Right lobe of liver (tissue), 4 donors: Measurements from ENCODE around the gene HK1.

Experiments
- CTCF ChIP-seq, 4 donors: fragments of 200-600 bp in 3 of 4; fragments of 450-650 bp in 1 of 4; IDR thresholded peaks; one replicate each; pipeline versions ENCODE4 v1.5.1 to v1.8.0; 2016 to 2022; ENCODE audit warnings: antibody characterized with exemption in 4 of 4, mild to moderate bottlenecking in 2 of 4
- POLR2A ChIP-seq: fragments of 450-650 bp; IDR thresholded peaks from one replicate; pipeline ENCODE4 v1.6.1; 2017; ENCODE audit warnings: antibody characterized with exemption, mild to moderate bottlenecking
- donor health status: DM: no; HTN: no; CAD: no.
- donor health status: DM: no; HTN: no; CAD: no.
- donor health status: DM: no; HTN: yes; CAD: no.

GRCh38 chr10:69232736-69233480, 45.4 kb upstream of the HK1 start:
- TF ChIP-seq POLR2A (no peak), CTCF (IDR thresholded peaks at IDR 0.05) (no peak)
